Measurements from ENCODE around the gene CAPN1. TPM values are rescaled to one million over a fixed set of nuclear protein-coding genes. Genes with fewer than 3 reads are reported as not detected.

The CAPN1 gene
- total and polyA plus RNA-seq, 9 of the 15 experiments (the other 6 are each of a cell fraction or from before 2014, with no cell fraction given), result 3.5 to 199 (median 61.6) TPM

GRCh38 chr11:65186701-65187100 is 5.0 kb downstream of the CAPN1 start (continued):
- TF ChIP-seq SRSF1 (IDR thresholded peaks at IDR 0.05; ENCODE audit: low read depth, low read length) (no peak), ZNF696 (CRISPR knock-in tag; conservative IDR thresholded peaks at IDR 0.05) (no peak), ZNF143 (CRISPR knock-in tag; IDR thresholded peaks at IDR 0.05) (no peak), BCL6 (CRISPR knock-in tag; IDR thresholded peaks at IDR 0.05) (no peak), ZHX1 (conservative IDR thresholded peaks at IDR 0.05; ENCODE audit: low read length) (no peak), CBFA2T3 (IDR thresholded peaks at IDR 0.05) (no peak), ELK3 (CRISPR knock-in tag; IDR thresholded peaks at IDR 0.05) (no peak), ZNF583 (CRISPR knock-in tag; IDR thresholded peaks at IDR 0.05) (no peak)

GRCh38 chr11:65187146-65187675 is 5.5 kb downstream of the CAPN1 start:
- H3K79me2 ChIP-seq (ENCODE audit: control insufficient read depth, insufficient read depth, low read length), result peaks cover 25% of the 10 kb centered on the region
- 77% methylated on average over 6 of the region's 6 CpGs for WGBS (ENCODE audit: insufficient coverage, low coverage, missing lambda C conversion rate)
- DNase-seq (ENCODE audit: extremely low read depth in 1 of 4, low spot score in 3 of 4), result no peak
- no peaks in the 10 kb centered on the region for H4K20me1 ChIP-seq (replicated peaks; ENCODE audit: control insufficient read depth, insufficient read depth, low read length)
- FAIRE-seq, result no peak
- no peak overlapping the region for H3K27ac ChIP-seq (ENCODE audit: extremely low read depth, low read depth, low read length)
- H3K27me3 ChIP-seq (ENCODE audit: control insufficient read depth in 2 of 2, insufficient read depth in 2 of 2, low read length in 2 of 2), result no peaks in the 10 kb centered on the region
- H2AFZ ChIP-seq (ENCODE audit: low read depth, low read length), result no peak overlapping the region
- H3K36me3 ChIP-seq (ENCODE audit: control insufficient read depth, insufficient read depth, low read length), result peaks cover 90% of the 10 kb centered on the region
- ChIA-PET POLR2A (interaction anchor here (1.1 to 1.2 kb wide), 2 partner anchors 17 to 34 kb away, joined by 3 to 5 read pairs; partner anchors contain the start of gene SPDYC), CTCF (ENCODE audit: low intra/inter-chr PET ratio) (no interaction called here)
- TF ChIP-seq POLR2AphosphoS2 (IDR thresholded peaks at IDR 0.05; ENCODE audit: low read length) (no peak), MYC (IDR thresholded peaks at IDR 0.05; ENCODE audit: low read depth, low read length) (no peak), MYC (CRISPR knock-in tag; IDR thresholded peaks at IDR 0.05; ENCODE audit: borderline replicate concordance, low read depth) (no peak), ZNF143 (CRISPR knock-in tag; IDR thresholded peaks at IDR 0.05) (no peak), RNF219 (CRISPR knock-in tag; IDR thresholded peaks at IDR 0.05) (no peak), MAFG (tag; conservative IDR thresholded peaks at IDR 0.05) (no peak)
- no TSS peak for BruUV-seq (replicated peaks)
- ATAC-seq, result no peak
- H3K9me1 ChIP-seq (ENCODE audit: control insufficient read depth, insufficient read depth, low read length), result peaks cover 3% of the 10 kb centered on the region
- H3K4me2 ChIP-seq (ENCODE audit: insufficient read depth, low read length), result no peak overlapping the region
- in situ Hi-C loops (cut with MboI) (no loop called here), intact Hi-C loops (cut with micrococcal nuclease) (no loop called here)
- H3K9ac ChIP-seq (ENCODE audit: insufficient read depth in 1 of 2, low read depth in 2 of 2, low read length in 2 of 2), result peak overlapping the region in 1 of 2 experiments; percentile 61; a peak in 2 of 4 replicates
- no peaks in the 10 kb centered on the region for H3K9me3 ChIP-seq (replicated peaks; ENCODE audit: control insufficient read depth, insufficient read depth, low read depth, low read length)
- H3K4me1 ChIP-seq (replicated peaks in 1 of 2; ENCODE audit: control insufficient read depth in 2 of 2, insufficient read depth in 2 of 2, low read length in 2 of 2), result peaks cover 9 to 42% of the 10 kb centered on the region in 2 experiments
- H3K4me3 ChIP-seq, result no peak overlapping the region

Measured in K562 (cell line).